Measurements from ENCODE around the gene CACNA1A. TPM values are rescaled to one million over a fixed set of nuclear protein-coding genes. Genes with fewer than 3 reads are reported as not detected.
A peak's percentile ranks its signal among the peaks of the same experiment; 100 is the strongest.

Gene CACNA1A
- total RNA-seq, 1 donor: 1.4 TPM

DNA sequence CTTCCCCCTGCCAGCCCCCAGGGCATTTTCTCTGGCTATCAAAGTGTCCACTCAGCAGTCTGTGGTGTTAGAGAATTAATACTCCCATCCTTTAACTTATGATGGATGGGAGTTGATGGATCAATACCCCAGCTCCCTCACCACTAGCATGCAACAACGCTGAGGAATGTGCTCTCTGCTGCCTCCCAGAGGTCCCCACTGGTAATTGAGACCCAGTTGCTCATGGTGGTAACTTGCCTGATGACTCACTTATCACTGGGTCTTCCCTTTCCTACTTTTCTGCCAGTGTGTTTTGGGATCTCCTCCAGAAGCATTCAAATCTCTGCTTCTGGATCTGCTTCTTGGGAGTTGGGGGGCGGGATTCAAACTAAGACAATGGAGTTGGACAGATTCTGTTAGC is 20.3 kb upstream of the CACNA1A start:
- H3K4me2 ChIP-seq (ENCODE audit: insufficient read depth, low read length): no peak overlapping the region
- H3K4me1 ChIP-seq (ENCODE audit: insufficient read depth, low read length): no peaks in the 10 kb centered on the region
- H3K36me3 ChIP-seq (ENCODE audit: insufficient read depth, low read length): no peaks in the 10 kb centered on the region
- H3K79me2 ChIP-seq (ENCODE audit: insufficient read depth, low read length): no peaks in the 10 kb centered on the region
- H3K9me3 ChIP-seq (ENCODE audit: low read depth, low read length): no peaks in the 10 kb centered on the region
- TF ChIP-seq, protein P1, sequence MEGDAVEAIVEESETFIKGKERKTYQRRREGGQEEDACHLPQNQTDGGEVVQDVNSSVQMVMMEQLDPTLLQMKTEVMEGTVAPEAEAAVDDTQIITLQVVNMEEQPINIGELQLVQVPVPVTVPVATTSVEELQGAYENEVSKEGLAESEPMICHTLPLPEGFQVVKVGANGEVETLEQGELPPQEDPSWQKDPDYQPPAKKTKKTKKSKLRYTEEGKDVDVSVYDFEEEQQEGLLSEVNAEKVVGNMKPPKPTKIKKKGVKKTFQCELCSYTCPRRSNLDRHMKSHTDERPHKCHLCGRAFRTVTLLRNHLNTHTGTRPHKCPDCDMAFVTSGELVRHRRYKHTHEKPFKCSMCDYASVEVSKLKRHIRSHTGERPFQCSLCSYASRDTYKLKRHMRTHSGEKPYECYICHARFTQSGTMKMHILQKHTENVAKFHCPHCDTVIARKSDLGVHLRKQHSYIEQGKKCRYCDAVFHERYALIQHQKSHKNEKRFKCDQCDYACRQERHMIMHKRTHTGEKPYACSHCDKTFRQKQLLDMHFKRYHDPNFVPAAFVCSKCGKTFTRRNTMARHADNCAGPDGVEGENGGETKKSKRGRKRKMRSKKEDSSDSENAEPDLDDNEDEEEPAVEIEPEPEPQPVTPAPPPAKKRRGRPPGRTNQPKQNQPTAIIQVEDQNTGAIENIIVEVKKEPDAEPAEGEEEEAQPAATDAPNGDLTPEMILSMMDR (IDR thresholded peaks at IDR 0.05; ENCODE audit: extremely low read depth, low read depth, low read length): peak; percentile 49
- no peaks in the 10 kb centered on the region for H3K27me3 ChIP-seq (ENCODE audit: insufficient read depth, low read length)
- H3K4me3 ChIP-seq (ENCODE audit: insufficient read depth, low read length): no peak overlapping the region
- no peak overlapping the region for H2AFZ ChIP-seq (ENCODE audit: low read length)
- DNase-seq (ENCODE audit: insufficient read length, low spot score, missing footprints): no peak
- no peaks in the 10 kb centered on the region for H4K20me1 ChIP-seq (ENCODE audit: insufficient read depth, low read length)
- H3K27ac ChIP-seq (ENCODE audit: low read depth, low read length): no peak overlapping the region

DNA sequence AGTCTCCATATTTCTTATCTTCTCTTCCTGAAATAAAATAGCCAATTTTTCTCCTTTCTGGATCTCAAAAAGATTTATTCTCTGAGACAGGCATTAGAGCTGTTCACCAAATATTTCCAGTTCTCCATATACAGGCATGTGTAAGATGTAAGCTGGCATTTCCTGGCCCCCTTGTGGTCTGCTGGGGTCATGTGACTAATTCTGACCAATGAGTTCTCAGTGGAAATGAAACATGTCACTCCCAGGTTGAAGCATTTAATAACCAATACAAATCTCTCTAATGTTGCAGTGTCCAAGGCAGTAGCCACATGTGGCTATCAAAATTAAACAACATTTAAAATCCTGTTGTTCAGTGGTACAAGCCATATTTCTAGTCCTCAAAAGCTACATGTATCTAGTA is 14.8 kb upstream of the CACNA1A start:
- Histone ChIP-seq H3K27ac (ENCODE audit: low read depth, low read length) (no peak overlapping the region), H3K36me3 (ENCODE audit: insufficient read depth, low read length) (no peaks in the 10 kb centered on the region), H3K4me2 (ENCODE audit: insufficient read depth, low read length) (no peak overlapping the region), H3K79me2 (ENCODE audit: insufficient read depth, low read length) (no peaks in the 10 kb centered on the region), H3K27me3 (ENCODE audit: insufficient read depth, low read length) (peaks cover 4% of the 10 kb centered on the region), H3K9me3 (ENCODE audit: low read depth, low read length) (peaks cover 2% of the 10 kb centered on the region), H4K20me1 (ENCODE audit: insufficient read depth, low read length) (no peaks in the 10 kb centered on the region), H3K4me3 (ENCODE audit: insufficient read depth, low read length) (no peak overlapping the region), H2AFZ (ENCODE audit: low read length) (no peak overlapping the region), H3K4me1 (ENCODE audit: insufficient read depth, low read length) (no peaks in the 10 kb centered on the region)
- no peak for DNase-seq (ENCODE audit: insufficient read length, low spot score, missing footprints)
- TF ChIP-seq, protein P1 (IDR thresholded peaks at IDR 0.05; ENCODE audit: extremely low read depth, low read depth, low read length): no peak

DNA sequence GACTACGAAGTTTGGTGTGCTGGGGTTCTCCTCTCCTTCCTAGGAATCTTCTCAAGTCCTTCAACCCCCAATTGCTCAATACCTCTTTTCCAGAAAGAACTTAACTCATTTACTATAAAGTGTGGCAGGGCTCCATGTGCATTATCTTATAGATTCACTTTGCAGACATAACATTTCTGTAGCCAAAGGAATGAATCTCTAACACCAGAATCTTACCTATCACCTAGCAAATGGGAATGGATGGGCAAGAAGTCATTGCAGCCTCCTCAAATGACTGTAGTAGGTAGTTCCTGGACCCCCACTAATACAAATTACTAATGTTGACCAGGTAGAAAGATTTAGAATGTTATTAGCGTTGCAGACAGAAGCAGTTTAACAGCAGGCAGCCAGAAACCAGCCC is 5.7 kb upstream of the CACNA1A start:
- no peak for DNase-seq (ENCODE audit: insufficient read length, low spot score, missing footprints)

DNA sequence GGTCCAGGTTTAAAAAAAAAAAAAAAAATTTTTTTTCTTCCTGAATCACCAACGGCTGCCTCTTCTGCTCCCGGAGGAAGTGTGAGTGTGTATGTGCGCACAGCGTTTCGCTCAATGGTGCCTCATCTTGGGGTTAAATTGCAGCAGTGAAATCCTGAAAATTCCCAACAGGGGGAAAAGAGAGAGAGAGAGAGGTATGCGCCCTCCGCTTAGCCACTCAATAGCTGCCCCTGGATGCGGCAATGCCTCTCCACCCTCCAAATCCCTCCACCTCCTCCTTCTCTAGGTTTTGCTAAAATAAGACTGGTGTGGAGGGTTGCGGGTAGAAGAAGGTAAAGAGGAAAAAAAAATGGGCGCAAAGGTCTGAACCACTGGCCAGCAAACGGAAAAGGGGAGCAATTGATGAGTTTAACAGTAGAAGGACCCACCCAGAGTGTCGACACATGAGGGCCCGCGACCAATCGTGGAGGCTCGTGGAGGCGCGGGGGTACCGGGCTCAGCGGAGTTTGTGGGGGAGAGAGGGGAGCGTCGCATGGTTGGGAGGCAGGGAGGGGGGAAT is 853 bp upstream of the CACNA1A start:
- peak overlapping the region; percentile 64 for H3K4me3 ChIP-seq (ENCODE audit: insufficient read depth, low read length)
- H3K27me3 ChIP-seq (ENCODE audit: insufficient read depth, low read length): peaks cover 57% of the 10 kb centered on the region
- H3K4me2 ChIP-seq (ENCODE audit: insufficient read depth, low read length): peak overlapping the region; percentile 81

More for the DNA sequence above, 5.7 kb upstream of the CACNA1A start:
- H3K79me2 ChIP-seq (ENCODE audit: insufficient read depth, low read length): no peaks in the 10 kb centered on the region
- no peak overlapping the region for H3K4me3 ChIP-seq (ENCODE audit: insufficient read depth, low read length)
- H4K20me1 ChIP-seq (ENCODE audit: insufficient read depth, low read length): no peaks in the 10 kb centered on the region
- H2AFZ ChIP-seq (ENCODE audit: low read length): no peak overlapping the region
- H3K27me3 ChIP-seq (ENCODE audit: insufficient read depth, low read length): peaks cover 59% of the 10 kb centered on the region
- H3K9me3 ChIP-seq (ENCODE audit: low read depth, low read length): no peaks in the 10 kb centered on the region
- H3K27ac ChIP-seq (ENCODE audit: low read depth, low read length): no peak overlapping the region
- peaks cover 6% of the 10 kb centered on the region for H3K4me1 ChIP-seq (ENCODE audit: insufficient read depth, low read length)
- no peaks in the 10 kb centered on the region for H3K36me3 ChIP-seq (ENCODE audit: insufficient read depth, low read length)
- TF ChIP-seq, protein P1 (IDR thresholded peaks at IDR 0.05; ENCODE audit: extremely low read depth, low read depth, low read length): no peak
- H3K4me2 ChIP-seq (ENCODE audit: insufficient read depth, low read length): no peak overlapping the region

More for the DNA sequence above, 853 bp upstream of the CACNA1A start:
- Histone ChIP-seq H3K36me3 (ENCODE audit: insufficient read depth, low read length) (no peaks in the 10 kb centered on the region), H3K9me3 (ENCODE audit: low read depth, low read length) (no peaks in the 10 kb centered on the region), H3K4me1 (ENCODE audit: insufficient read depth, low read length) (peaks cover 8% of the 10 kb centered on the region), H3K79me2 (ENCODE audit: insufficient read depth, low read length) (no peaks in the 10 kb centered on the region), H4K20me1 (ENCODE audit: insufficient read depth, low read length) (no peaks in the 10 kb centered on the region), H2AFZ (ENCODE audit: low read length) (peak overlapping the region; percentile 56), H3K27ac (ENCODE audit: low read depth, low read length) (no peak overlapping the region)
- TF ChIP-seq, protein P1 (IDR thresholded peaks at IDR 0.05; ENCODE audit: extremely low read depth, low read depth, low read length): no peak
- DNase-seq (ENCODE audit: insufficient read length, low spot score, missing footprints): peak; percentile 78
